Inferior parietal cortex (tissue), 1 donor: ENCODE measurements around the gene AGPS.
A peak's percentile ranks its signal among the peaks of the same experiment; 100 is the strongest.
"Not testable (repeated sequence)": the region's sequence is repeated elsewhere in the genome, so short reads cannot be mapped to it uniquely, and the experiment has no call there.

Source experiments
- DNase-seq: peaks from one replicate; pipeline ENCODE4 v3.0.0-alpha.2; 2016; ENCODE audit errors: extremely low spot score

Gene AGPS

GRCh38 chr2:177392373-177393202 is at the start of gene AGPS:
AGPS (plus strand) TSS chr2:177392773; CDS start chr2:177392790, 17 bp downstream.
- DNase-seq: peak; percentile 82

GRCh38 chr2:177343773-177344172 is 48.8 kb upstream of the AGPS start:
- DNase-seq: no peak

DNA sequence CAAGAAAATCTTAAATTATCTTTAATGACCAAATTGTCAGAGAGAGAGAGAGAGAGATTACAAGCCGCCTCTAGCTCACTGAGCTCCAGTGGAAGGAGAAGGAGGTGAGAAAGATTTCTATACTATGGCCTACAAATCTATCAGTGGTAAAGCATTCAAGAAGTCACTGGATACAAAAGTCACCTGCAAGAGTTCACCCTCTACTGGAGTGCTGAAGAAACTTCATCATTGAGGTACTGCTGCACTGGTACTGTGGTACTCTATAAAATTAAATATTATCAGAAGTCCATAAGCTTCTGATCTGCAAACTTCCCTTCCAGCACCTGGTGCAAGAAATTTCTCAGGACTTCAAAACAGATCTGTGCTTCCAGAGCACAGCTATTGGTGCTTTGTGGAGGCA is 48.3 kb upstream of the AGPS start:
- DNase-seq: no peak

DNA sequence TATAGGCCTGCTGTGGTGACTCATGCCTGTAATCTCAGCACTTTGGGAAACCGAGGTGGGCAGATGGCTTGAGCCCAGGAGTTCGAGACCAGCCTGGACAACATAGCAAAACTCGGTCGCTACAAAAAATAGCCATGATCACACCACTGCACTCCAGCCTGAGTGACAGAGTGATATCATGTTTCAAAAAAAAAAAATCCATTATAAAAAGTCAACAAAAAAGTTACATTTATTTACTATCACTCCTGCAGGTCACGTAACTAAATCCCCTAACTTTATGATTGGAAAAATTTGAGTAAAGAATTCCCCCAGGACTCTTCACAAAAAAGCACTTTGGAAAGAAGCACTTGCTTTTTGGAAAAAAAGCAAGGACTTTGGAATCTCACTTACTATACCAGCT is 46.4 kb upstream of the AGPS start:
- no peak for DNase-seq

DNA sequence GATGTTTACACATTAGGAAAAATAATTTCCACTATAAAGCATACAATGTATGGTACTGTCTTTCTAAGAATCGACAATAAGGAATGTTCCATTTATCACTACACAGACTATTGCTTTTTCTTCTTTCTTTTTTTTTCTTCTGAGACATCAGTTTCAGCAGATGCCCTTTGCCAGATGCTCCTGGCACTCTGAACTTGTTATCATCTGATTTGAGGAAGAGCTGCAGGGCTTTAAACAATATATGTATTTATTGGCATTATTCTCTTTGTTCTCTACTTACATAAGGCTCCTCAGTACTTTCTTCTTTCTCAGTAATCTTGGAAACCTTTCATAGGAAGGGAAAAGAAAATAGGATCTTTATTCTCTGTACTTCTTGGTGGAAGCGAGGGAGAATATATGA is 45.0 kb upstream of the AGPS start:
- no peak for DNase-seq

DNA sequence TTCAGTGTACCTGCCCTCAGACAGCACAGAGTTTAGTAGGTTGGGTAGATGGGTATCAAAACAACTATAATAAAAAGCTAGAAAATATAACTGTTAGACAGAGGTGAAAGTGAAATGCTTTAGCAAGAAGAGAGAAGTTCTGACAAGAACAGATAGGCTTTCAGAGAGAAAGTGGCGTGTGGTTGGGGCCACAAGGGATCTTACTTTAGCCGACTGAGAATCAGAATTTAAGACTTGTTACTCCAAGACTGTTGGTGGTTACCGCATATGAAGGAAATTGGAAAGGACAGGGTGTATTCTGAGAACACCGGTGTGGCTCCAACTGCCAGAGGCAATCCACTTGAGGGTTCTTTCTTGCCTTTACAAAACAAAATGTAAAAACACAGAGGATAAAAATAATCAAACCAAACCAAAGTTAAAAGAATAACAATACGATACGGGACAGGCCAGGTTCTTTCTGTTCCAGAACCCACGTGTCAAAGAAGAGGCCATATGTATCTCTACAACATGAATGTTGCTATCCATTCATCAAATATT is 44.4 kb upstream of the AGPS start:
- DNase-seq: no peak

DNA sequence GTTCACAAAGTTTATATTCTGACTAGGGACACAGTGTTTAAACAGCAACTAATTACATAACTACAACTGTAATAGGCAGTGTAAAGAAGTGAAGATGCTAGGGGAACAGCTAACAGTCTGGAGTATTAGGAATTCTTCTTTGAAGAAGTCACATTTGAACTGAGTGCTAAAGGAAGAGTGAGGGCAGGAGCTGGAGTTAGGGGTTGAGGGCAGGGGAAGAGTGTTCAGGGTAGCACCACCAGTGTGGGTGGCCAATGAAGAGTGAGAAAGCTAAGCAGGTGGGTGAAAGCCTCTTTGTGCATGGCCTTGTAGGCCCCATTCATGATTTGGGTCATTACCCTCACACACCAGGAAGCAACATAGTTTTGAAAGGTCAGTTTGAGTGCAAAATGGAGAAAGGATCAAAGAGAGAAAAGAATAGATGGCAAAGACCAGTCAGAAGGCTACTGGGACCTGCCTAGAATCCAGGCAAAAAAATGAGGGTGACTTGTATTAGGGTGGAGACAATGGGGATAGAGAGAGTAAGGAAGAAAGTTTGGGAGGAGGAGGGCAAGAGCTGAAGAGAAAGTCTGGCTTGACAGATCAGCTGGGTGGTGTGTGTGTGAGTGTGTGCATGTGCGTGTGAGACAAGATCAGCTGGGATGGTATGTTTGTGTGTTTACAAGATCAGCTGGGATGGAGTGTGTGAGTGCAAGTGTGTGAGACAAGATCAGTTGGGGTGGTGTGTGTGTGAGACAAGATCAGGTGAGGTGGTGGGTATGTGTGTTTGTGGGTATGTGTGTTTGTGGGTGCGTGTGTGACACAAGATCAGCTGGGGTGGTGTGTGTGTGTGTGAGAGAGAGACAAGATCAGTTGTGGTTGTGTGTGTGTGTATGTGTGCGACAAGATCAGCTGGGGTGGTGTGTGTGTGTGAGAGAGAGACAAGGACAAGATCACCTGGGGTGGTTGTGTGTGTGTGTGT is 43.6 kb upstream of the AGPS start:
- no peak for DNase-seq

DNA sequence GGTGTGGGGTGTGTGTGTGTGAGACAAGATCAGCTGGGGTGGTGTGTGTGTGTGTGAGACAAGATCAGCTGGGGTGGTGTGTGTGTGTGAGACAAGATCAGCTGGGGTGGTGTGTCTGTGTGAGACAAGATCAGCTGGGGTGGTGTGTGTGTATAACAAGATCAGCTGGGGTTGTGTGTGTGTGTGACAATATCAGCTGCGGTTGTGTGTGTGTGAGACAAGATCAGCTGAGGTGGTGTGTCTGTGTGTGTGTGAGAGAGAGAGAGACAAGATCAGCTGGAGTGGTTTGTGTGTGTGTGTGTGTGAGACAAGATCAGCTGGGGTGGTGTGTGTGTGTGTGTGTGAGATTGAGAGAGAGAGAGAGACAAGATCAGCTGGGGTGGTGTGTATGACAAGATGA is 41.9 kb upstream of the AGPS start:
- DNase-seq: not testable (repeated sequence)

GRCh38 chr2:177351121-177351520 is 41.5 kb upstream of the AGPS start:
- DNase-seq: not testable (repeated sequence)

DNA sequence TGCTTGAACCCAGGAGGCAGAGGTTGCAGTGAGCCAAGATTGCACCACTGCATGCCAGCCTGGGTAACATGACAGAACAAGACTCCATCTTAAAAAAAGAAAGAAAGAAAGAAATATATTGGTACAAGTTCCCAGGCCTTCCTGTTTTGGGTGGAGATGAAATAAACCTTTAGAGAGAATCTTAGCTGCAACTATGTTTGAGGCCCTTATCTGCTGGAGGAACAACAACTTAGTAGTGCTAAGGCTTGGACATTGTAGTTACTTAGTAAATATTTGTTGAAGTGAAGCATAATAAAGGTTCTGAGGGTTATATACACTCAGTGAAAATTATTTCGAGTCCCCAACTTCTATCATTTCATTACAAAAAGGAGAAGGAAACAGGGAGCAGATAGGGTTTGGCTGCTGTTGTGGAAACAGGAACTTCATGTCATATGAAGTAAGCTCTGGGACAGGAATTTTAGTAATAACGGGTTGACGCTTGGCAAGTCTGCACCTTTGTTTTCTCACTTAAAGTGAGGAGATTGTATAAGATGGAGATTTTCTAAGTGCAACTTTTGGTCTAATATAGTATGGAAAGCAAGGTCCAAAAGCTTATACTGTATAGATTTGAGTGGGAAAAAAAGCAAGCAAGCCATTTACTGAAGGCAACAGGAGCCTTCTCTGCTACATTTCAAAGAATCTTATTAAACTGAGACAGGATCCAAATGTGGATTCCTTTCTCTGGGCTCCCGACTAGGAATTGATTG is 40.0 kb upstream of the AGPS start:
- DNase-seq: no peak

- DNase-seq: no peak
Observed at GRCh38 chr2:177353187-177353478, 39.4 kb upstream of the AGPS start.

DNA sequence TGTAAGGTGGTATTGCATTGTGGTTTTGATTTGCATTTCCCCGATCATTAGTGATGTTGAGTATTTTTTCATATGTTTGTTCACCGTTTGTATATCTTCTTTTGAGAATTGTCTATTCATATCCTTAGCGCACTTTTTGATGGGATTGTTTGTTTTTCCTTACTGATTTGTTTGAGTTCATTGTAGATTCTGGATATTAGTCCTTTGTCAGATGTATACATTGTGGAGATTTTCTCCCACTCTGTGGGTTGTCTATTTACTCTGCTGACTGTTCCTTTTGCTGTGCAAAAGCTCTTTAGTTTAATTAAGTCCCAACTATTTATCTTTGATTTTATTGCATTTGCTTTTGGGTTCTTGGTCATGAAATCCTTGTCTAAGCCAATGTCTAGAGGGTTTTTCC is 38.0 kb upstream of the AGPS start:
- not testable (repeated sequence) for DNase-seq

DNA sequence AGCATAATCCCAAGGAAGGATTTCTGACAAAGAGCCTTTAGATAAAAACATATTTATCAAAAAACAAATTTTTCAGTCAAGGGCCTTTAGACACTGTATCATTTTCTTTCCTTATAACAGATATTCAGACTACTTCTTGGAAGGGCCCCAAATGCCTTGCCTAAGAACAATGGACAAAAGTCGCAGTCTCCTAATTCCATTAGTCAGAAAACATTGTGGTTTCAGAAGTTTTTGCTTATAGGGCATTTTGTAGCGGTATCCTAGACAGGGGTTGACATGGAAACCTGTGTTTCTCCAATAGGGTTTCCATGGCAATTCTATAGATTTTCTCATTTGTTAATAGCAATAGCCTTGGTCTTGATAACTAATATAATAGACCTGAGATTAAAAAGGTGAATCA is 36.7 kb upstream of the AGPS start:
- no peak for DNase-seq

GRCh38 chr2:177359836-177360595 is 32.6 kb upstream of the AGPS start:
- no peak for DNase-seq

DNA sequence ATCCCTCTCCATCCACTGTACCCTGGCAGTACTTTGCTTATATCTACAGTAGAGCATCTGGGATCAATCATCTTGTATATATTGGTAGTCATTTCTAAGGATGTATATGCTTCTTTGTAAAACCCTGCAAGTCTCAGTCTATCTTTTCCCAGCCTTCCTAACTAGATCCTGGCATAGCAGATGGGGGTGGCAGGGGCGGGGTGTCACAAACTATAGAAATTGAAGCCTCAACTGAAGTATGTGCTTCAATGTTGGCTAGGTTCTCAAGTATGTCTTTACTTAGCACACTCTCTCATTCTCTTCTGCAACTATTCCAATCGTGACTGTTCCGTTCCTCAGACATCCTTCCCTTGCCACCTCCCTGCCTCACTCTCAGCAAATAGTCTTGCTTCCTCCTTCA is 30.1 kb upstream of the AGPS start:
- no peak for DNase-seq

DNA sequence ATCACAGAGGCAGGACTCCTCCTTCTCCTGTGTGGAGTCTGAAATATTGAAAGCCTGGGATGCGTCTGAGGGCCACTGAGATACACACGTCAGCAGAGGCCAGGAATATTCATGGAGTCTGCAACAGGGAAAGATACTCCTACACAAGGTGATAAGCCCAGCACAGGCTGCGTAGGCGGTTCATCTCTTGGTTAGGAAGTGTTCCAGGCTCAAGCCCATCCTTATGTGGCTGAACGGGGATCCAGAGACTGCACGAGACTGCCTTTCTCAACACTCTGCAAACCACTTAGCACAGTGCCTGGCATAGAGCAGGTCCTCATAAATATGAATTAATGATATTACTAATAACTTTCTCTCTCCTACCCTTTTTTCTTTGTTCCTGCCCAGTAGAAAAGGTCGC is 29.2 kb upstream of the AGPS start:
- no peak for DNase-seq

GRCh38 chr2:177365764-177366163 is 26.8 kb upstream of the AGPS start:
- DNase-seq: not testable (repeated sequence)

DNA sequence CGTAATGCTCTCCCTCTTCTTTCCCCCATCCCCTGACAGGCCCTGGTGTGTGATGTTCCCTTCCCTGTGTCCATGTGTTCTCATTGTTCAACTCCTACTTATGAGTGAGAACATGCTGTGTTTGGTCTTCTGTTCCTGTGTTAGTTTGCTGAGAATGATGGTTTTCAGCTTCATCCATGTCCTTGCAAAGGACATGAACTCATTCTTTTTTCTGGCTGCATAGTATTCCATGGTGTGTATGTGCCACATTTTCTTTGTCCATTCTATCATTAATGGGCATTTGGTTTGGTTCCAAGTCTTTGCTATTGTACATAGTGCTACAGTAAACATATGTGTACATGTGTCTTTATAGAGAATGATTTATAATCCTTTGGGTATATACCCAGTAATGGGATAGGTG is 24.6 kb upstream of the AGPS start:
- DNase-seq: not testable (repeated sequence)

DNA sequence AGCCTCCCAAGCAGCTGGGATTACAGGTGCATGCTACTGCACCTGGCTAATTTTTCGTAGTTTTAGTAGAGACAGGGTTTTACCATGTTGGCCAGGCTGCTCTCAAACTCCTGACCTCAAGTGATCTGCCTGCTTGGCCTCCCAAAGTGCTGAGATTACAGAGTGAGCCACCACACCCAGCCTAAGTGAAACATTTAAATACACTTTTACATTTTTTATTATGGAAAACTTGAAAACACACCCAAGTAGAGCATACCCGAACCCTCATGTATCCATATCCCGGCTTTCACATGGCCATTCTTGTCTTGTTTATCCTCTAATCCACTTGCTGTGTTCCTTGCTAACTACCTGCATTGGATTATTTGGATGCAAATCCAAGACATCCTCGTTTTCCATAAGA is 13.2 kb upstream of the AGPS start:
- DNase-seq: no peak

- DNase-seq: no peak
Observed at GRCh38 chr2:177380181-177380580, 12.4 kb upstream of the AGPS start.

DNA sequence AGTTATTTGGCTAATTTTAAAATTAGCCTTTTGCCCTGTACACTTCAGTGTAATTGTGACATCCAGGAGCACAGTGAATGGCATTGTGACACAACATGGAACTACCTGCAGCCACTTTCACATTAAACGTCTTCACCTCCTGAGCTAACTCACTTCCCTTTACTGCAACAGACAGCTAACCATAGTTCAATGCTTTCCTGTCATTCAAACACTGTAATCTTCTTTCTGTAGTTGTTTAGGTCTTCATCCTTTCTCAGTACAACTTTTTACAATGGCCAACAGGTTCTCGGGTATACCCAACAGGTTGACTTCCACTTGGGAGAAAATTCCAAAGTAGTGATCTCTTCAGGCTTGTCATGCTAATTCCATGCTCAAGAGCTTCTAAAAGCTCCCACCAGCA is 8.6 kb upstream of the AGPS start:
- DNase-seq: no peak
